B cell (primary cell): ENCODE measurements around the gene SLC44A1. TPM values are rescaled to one million over a fixed set of nuclear protein-coding genes. Genes with fewer than 3 reads are reported as not detected.

Source experiments
- ATAC-seq: fragments of 200-7000 bp; cut with Tn5 transposase; one replicate; pipeline ENCODE4 v1.10.0; 2021; ENCODE audit warnings: low read depth, mild to moderate bottlenecking, moderate number of reproducible peaks, moderate library complexity
- CTCF ChIA-PET: fragments of 350-600 bp; sonication (Branson Sonifier 250); formaldehyde crosslinking; loops from one replicate; lab custom pipeline; 2021; ENCODE audit warnings: antibody characterized with exemption, inconsistent platforms; lab: Charles Lee
- POLR2A ChIA-PET: fragments of 350-600 bp; sonication (Branson Sonifier 250); formaldehyde crosslinking; loops from one replicate; lab custom pipeline; 2021; ENCODE audit warnings: antibody characterized with exemption; lab: Charles Lee
- DNase-seq: peaks from one replicate; pipeline ENCODE4 v3.0.0; 2013
- H2AFZ ChIP-seq: 2 replicates; pipeline ENCODE4 v1.6.1; 2012; ENCODE audit warnings: mild to moderate bottlenecking, low read depth, low read length; ENCODE audit not compliant: insufficient read depth, poor library complexity, severe bottlenecking
- H3K27ac ChIP-seq, 2 donors: 1 replicate in 1 of 2; 2 replicates in 1 of 2; pipeline ENCODE4 v1.5.1; 2012 to 2013; ENCODE audit warnings: low read length in 2 of 2, mild to moderate bottlenecking in 2 of 2, moderate library complexity in 1 of 2
- H3K27me3 ChIP-seq, 4 experiments: fragments of 200-600 bp in 1 of 4; sonication (generic) in 1 of 4; replicated peaks in 1 of 4; 1 replicate in 2 of 4; 2 replicates in 2 of 4; pipeline versions ENCODE4 v1.6.1 to v1.7.0; 2013 to 2016; ENCODE audit warnings: low read length in 3 of 4, mild to moderate bottlenecking in 2 of 4, mixed read lengths in 1 of 4, moderate library complexity in 1 of 4; ENCODE audit not compliant: insufficient read depth in 4 of 4, control insufficient read depth in 3 of 4; ENCODE audit errors: control extremely low read depth in 1 of 4
- H3K36me3 ChIP-seq, 2 experiments: replicated peaks in 1 of 2; 1 replicate in 1 of 2; 2 replicates in 1 of 2; pipeline versions ENCODE4 v1.6.1 to v1.7.1; 2013; ENCODE audit warnings: low read length in 1 of 2; ENCODE audit not compliant: insufficient read depth in 2 of 2, control insufficient read depth in 1 of 2; ENCODE audit errors: control extremely low read depth in 1 of 2, extremely low read depth in 1 of 2
- H3K4me1 ChIP-seq, 2 donors: fragments of 200-600 bp in 1 of 2; sonication (generic) in 1 of 2; 1 replicate in 1 of 2; 2 replicates in 1 of 2; pipeline versions ENCODE4 v1.5.1 to v1.6.1; 2013 to 2017; ENCODE audit warnings: low read length in 2 of 2; ENCODE audit not compliant: control insufficient read depth in 2 of 2, insufficient read depth in 2 of 2
- H3K4me2 ChIP-seq: replicated peaks from 2 replicates; pipeline ENCODE3; 2012; ENCODE audit warnings: mild to moderate bottlenecking, low read depth, low read length; ENCODE audit not compliant: poor library complexity, severe bottlenecking
- H3K4me3 ChIP-seq, 5 experiments: fragments of 200-600 bp in 1 of 5; sonication (generic) in 1 of 5; 1 replicate in 3 of 5; 2 replicates in 2 of 5; pipeline versions ENCODE4 v1.5.1 to v1.7.0; 2011 to 2016; ENCODE audit warnings: low read length in 4 of 5, mild to moderate bottlenecking in 4 of 5, low read depth in 2 of 5, control low read depth in 1 of 5, moderate library complexity in 1 of 5; ENCODE audit not compliant: insufficient read depth in 1 of 5; ENCODE audit errors: control extremely low read depth in 1 of 5, extremely low read depth in 1 of 5
- H3K79me2 ChIP-seq: fragments of 200-600 bp; sonication (generic); one replicate; pipeline ENCODE4 v1.6.0; 2016; ENCODE audit warnings: low read length; ENCODE audit not compliant: control insufficient read depth, insufficient read depth
- H3K9ac ChIP-seq: fragments of 200-600 bp; sonication (generic); 2 replicates; pipeline ENCODE4 v1.6.1; 2017; ENCODE audit warnings: mild to moderate bottlenecking, low read length, moderate library complexity
- H3K9me3 ChIP-seq, 3 donors: one replicate each; pipeline versions ENCODE4 v1.6.1 to v1.7.1; 2013; ENCODE audit warnings: low read length in 2 of 3; ENCODE audit not compliant: control insufficient read depth in 2 of 3, insufficient read depth in 1 of 3; ENCODE audit errors: control extremely low read depth in 1 of 3
- H4K20me1 ChIP-seq: 2 replicates; pipeline ENCODE4 v1.6.0; 2012; ENCODE audit warnings: mild to moderate bottlenecking, low read length; ENCODE audit not compliant: insufficient read depth, control insufficient read depth, poor library complexity, severe bottlenecking
- H3K27ac Mint-ChIP-seq: one replicate; pipeline ENCODE4 v1.8.0; 2021; ENCODE audit warnings: mixed read lengths
- H3K27me3 Mint-ChIP-seq: one replicate; pipeline ENCODE4 v1.8.0; 2021; ENCODE audit warnings: mixed read lengths
- H3K4me1 Mint-ChIP-seq: one replicate; pipeline ENCODE4 v1.8.0; 2021; ENCODE audit warnings: mixed read lengths
- H3K4me3 Mint-ChIP-seq: one replicate; pipeline ENCODE4 v1.8.0; 2021; ENCODE audit warnings: mixed read lengths
- H3K9me3 Mint-ChIP-seq: one replicate; pipeline ENCODE4 v1.8.0; 2022; ENCODE audit warnings: mixed read lengths; ENCODE audit not compliant: insufficient read depth
- CTCF ChIP-seq: fragments of 200-600 bp; IDR thresholded peaks from one replicate; pipeline ENCODE4 v1.8.0; 2022; ENCODE audit warnings: antibody characterized with exemption, mild to moderate bottlenecking
- EZH2 ChIP-seq: IDR thresholded peaks from 2 replicates; pipeline ENCODE4 v1.6.1; 2012; ENCODE audit warnings: borderline replicate concordance, low read depth, mild to moderate bottlenecking, moderate library complexity, low read length; ENCODE audit not compliant: insufficient read depth, poor library complexity, severe bottlenecking
- WGBS: methylation state at CpG from one replicate; pipeline ENCODE4 v1.1.5; 2013; ENCODE audit warnings: missing lambda C conversion rate; ENCODE audit not compliant: insufficient coverage; 5-methylcytosine and 5-hydroxymethylcytosine counted together
- intact Hi-C: fragments of 100-400 bp; cut with micrococcal nuclease; formaldehyde crosslinking; loops from one replicate; pipeline ENCODE4 v1.10.0; 2022
- polyA plus RNA-seq: library from polyadenylated mRNA; depleted of rRNA; stranded (reverse); fragments of >200 nt; gene quantifications from 2 replicates; pipeline ENCODE4 v1.2.3, GENCODE V29; 2012
- total RNA-seq, 2 donors: library from RNA; stranded (reverse); fragments of 120-200 nt in 1 of 2; gene quantifications; 1 replicate in 1 of 2; 2 replicates in 1 of 2; pipeline versions ENCODE4 v1.2.3 to v1.2.4, GENCODE V29; 2013 to 2022

SLC44A1 gene
- total and polyA plus RNA-seq, 2 donors (not counting 1 experiment from before 2014, with no cell fraction given), result 2.2 to 17.7 TPM

- no peak overlapping the region for H3K4me3 Mint-ChIP-seq
- no peak overlapping the region for H2AFZ ChIP-seq
- no CpG with 5 or more reads among the region's 1 CpG for WGBS
- H3K9me3 Mint-ChIP-seq, result no peaks in the 10 kb centered on the region
- no peaks in the 10 kb centered on the region for H3K36me3 ChIP-seq
- H3K9ac ChIP-seq, result no peak overlapping the region
- no peaks in the 10 kb centered on the region for H3K9me3 ChIP-seq
- H3K27ac Mint-ChIP-seq, result no peak overlapping the region
- H3K4me1 ChIP-seq, result no peaks in the 10 kb centered on the region
- no peaks in the 10 kb centered on the region for H3K79me2 ChIP-seq
- no peak overlapping the region for H3K4me3 ChIP-seq
- H3K27me3 Mint-ChIP-seq, result no peaks in the 10 kb centered on the region
- DNase-seq, result no peak
- POLR2A ChIA-PET, result no interaction called here
- H3K27me3 ChIP-seq, result no peaks in the 10 kb centered on the region
- TF ChIP-seq CTCF (no peak), EZH2 (no peak)
- no peak for ATAC-seq
- CTCF ChIA-PET, result interaction anchor here (1.5 kb wide), 1 partner anchor 529 kb away, joined by 3 read pairs; no protein-coding TSS in a partner anchor
- no peak overlapping the region for H3K4me2 ChIP-seq
- H3K27ac ChIP-seq, result no peak overlapping the region
- H4K20me1 ChIP-seq, result no peaks in the 10 kb centered on the region
- H3K4me1 Mint-ChIP-seq, result peaks cover 1% of the 10 kb centered on the region
- intact Hi-C loops, result no loop called here
These were observed 146.8 kb downstream of the SLC44A1 start for GRCh38 chr9:105391288-105391687.

GRCh38 chr9:105392531-105392930 is 148.1 kb downstream of the SLC44A1 start:
- H3K4me2 ChIP-seq, result no peak overlapping the region
- TF ChIP-seq CTCF, result no peak
- H3K27ac ChIP-seq, result no peak overlapping the region
- no peak for ATAC-seq
- ChIA-PET POLR2A (no interaction called here), CTCF (interaction anchor here (0.6 to 0.9 kb wide), 3 partner anchors 15 to 554 kb away, joined by 3 read pairs; no protein-coding TSS in a partner anchor)
- no peaks in the 10 kb centered on the region for H3K27me3 ChIP-seq
- no peaks in the 10 kb centered on the region for H3K9me3 ChIP-seq
- Mint-ChIP-seq H3K4me1 (no peaks in the 10 kb centered on the region), H3K4me3 (no peak overlapping the region), H3K9me3 (no peaks in the 10 kb centered on the region), H3K27ac (no peak overlapping the region), H3K27me3 (no peaks in the 10 kb centered on the region)
- H3K9ac ChIP-seq, result no peak overlapping the region
- no peaks in the 10 kb centered on the region for H3K79me2 ChIP-seq
- 100% methylated on average over 1 of the region's 1 CpG for WGBS
- no peaks in the 10 kb centered on the region for H3K36me3 ChIP-seq
- no peaks in the 10 kb centered on the region for H3K4me1 ChIP-seq
- no peak overlapping the region for H3K4me3 ChIP-seq
- no peak overlapping the region for H2AFZ ChIP-seq
- intact Hi-C loops, result no loop called here
- no peak for DNase-seq
- H4K20me1 ChIP-seq, result no peaks in the 10 kb centered on the region
